Measurements from ENCODE around the gene AP1S3. TPM values are rescaled to one million over a fixed set of nuclear protein-coding genes. Genes with fewer than 3 reads are reported as not detected.

AP1S3 gene
- total RNA-seq, 2 experiments from 2014 or later: 8.8 to 10.1 TPM

- CTCF ChIA-PET: interaction anchor here (0.9 kb wide), 1 partner anchor 66 kb away, joined by 3 read pairs; no protein-coding TSS in a partner anchor
- no peaks in the 10 kb centered on the region for H3K36me3 Mint-ChIP-seq (ENCODE audit: low read depth)
- ATAC-seq (no peak), DNase-seq (no peak)
- H3K4me3 Mint-ChIP-seq: no peak overlapping the region
- no peak overlapping the region for H3K27ac Mint-ChIP-seq
- peaks cover 3% of the 10 kb centered on the region for H3K4me1 Mint-ChIP-seq
- H3K27me3 Mint-ChIP-seq: peaks cover 4% of the 10 kb centered on the region
- intact Hi-C loops (cut with DNase I, micrococcal nuclease): no loop called here
- no peaks in the 10 kb centered on the region for H3K9me3 Mint-ChIP-seq (ENCODE audit: low read depth)
- POLR2A ChIA-PET: no interaction called here
Observed at GRCh38 chr2:223711596-223712326, 125.6 kb downstream of the AP1S3 start.

Other genes with a start within 250 kb of the AP1S3 start
- gene SCG2, start 235.2 kb downstream of the AP1S3 start, total RNA-seq: not detected
- gene WDFY1, start 107.8 kb upstream of the AP1S3 start, total RNA-seq: 10 to 100 TPM; 33.6 to 37.5 TPM
- 10 to 100 TPM; 37.5 to 39.7 TPM for gene MRPL44, start 119.9 kb upstream of the AP1S3 start, total RNA-seq
- 10 to 100 TPM; 30.9 to 46.6 TPM for gene SERPINE2, start 201.7 kb upstream of the AP1S3 start, total RNA-seq

All from activated CD4-positive, alpha-beta T cell treated with anti-CD3 and anti-CD28 coated beads for 36 hours (primary cell).